HL-60 (cell line): ENCODE measurements around the gene ZAR1.

Experiments
- DNase-seq, 2 experiments: peaks; one replicate each; pipeline ENCODE4 v3.0.0-alpha.2; 2010 to 2020; ENCODE audit warnings: low read depth in 1 of 2, low spot score in 1 of 2
- H3K27ac ChIP-seq: fragments of 250-450 bp; sonication (Bioruptor Pico); replicated peaks from 2 replicates; pipeline ENCODE4 v1.5.1; 2020; ENCODE audit warnings: mild to moderate bottlenecking, moderate library complexity
- H3K27me3 ChIP-seq: fragments of 250-450 bp; sonication (Bioruptor Pico); 2 replicates; pipeline ENCODE4 v1.5.1; 2021; ENCODE audit warnings: mild to moderate bottlenecking, moderate library complexity; ENCODE audit not compliant: insufficient read depth, poor library complexity, severe bottlenecking
- H3K4me3 ChIP-seq: replicated peaks from 2 replicates; pipeline ENCODE4 v1.5.1; 2011; ENCODE audit warnings: mild to moderate bottlenecking, control low read depth, low read length; ENCODE audit not compliant: insufficient read depth
- CTCF ChIP-seq: IDR thresholded peaks from one replicate; pipeline ENCODE4 v1.5.1; 2011; ENCODE audit warnings: low read length, control low read depth, inconsistent platforms; ENCODE audit not compliant: insufficient read depth
- GABPA ChIP-seq: IDR thresholded peaks from 2 replicates; pipeline ENCODE4 v1.6.1; 2012; ENCODE audit warnings: low read depth
- POLR2AphosphoS5 ChIP-seq: IDR thresholded peaks from 2 replicates; pipeline ENCODE4 v1.6.1; 2012; ENCODE audit warnings: low read depth
- SPI1 ChIP-seq: IDR thresholded peaks from 2 replicates; pipeline ENCODE4 v1.6.1; 2012; ENCODE audit warnings: low read depth, mild to moderate bottlenecking, borderline replicate concordance
- TF ChIP-seq, protein P1 (sequence below): IDR thresholded peaks from 2 replicates; pipeline ENCODE4 v1.6.1; 2012; ENCODE audit warnings: low read depth; ENCODE audit not compliant: insufficient replicate concordance

Gene ZAR1

DNA sequence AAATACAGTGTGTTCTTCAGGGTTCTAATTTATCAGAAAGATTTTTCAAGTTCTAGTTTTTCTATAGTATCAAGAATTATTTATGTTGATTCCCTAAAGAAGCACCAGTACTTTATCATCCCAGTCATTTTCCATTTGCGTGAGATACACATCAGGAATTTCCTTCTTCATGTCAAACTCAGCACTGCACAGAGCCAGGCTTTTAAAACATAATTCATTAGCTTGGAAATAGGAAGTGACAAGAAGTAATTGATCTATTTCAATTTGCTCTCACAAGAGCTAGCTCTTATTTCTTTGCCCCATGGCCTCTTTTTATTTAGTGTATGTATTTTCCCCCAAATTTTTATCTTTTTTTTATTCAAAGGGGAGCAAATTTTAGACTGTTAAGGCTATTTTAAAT, 19.9 kb upstream of the ZAR1 start:
- DNase-seq: no peak
- H3K27me3 ChIP-seq: no peaks in the 10 kb centered on the region
- no peak overlapping the region for H3K27ac ChIP-seq
- TF ChIP-seq POLR2AphosphoS5 (no peak), GABPA (no peak), CTCF (no peak), SPI1 (no peak)
- TF ChIP-seq, protein P1, sequence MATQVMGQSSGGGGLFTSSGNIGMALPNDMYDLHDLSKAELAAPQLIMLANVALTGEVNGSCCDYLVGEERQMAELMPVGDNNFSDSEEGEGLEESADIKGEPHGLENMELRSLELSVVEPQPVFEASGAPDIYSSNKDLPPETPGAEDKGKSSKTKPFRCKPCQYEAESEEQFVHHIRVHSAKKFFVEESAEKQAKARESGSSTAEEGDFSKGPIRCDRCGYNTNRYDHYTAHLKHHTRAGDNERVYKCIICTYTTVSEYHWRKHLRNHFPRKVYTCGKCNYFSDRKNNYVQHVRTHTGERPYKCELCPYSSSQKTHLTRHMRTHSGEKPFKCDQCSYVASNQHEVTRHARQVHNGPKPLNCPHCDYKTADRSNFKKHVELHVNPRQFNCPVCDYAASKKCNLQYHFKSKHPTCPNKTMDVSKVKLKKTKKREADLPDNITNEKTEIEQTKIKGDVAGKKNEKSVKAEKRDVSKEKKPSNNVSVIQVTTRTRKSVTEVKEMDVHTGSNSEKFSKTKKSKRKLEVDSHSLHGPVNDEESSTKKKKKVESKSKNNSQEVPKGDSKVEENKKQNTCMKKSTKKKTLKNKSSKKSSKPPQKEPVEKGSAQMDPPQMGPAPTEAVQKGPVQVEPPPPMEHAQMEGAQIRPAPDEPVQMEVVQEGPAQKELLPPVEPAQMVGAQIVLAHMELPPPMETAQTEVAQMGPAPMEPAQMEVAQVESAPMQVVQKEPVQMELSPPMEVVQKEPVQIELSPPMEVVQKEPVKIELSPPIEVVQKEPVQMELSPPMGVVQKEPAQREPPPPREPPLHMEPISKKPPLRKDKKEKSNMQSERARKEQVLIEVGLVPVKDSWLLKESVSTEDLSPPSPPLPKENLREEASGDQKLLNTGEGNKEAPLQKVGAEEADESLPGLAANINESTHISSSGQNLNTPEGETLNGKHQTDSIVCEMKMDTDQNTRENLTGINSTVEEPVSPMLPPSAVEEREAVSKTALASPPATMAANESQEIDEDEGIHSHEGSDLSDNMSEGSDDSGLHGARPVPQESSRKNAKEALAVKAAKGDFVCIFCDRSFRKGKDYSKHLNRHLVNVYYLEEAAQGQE: no peak
- no peak overlapping the region for H3K4me3 ChIP-seq

- no peak overlapping the region for H3K4me3 ChIP-seq
- TF ChIP-seq POLR2AphosphoS5: no peak
- no peak for TF ChIP-seq GABPA
- TF ChIP-seq CTCF: no peak
- TF ChIP-seq, protein P1: no peak
Observed at GRCh38 chr4:48470570-48470969, 19.5 kb upstream of the ZAR1 start.

DNA sequence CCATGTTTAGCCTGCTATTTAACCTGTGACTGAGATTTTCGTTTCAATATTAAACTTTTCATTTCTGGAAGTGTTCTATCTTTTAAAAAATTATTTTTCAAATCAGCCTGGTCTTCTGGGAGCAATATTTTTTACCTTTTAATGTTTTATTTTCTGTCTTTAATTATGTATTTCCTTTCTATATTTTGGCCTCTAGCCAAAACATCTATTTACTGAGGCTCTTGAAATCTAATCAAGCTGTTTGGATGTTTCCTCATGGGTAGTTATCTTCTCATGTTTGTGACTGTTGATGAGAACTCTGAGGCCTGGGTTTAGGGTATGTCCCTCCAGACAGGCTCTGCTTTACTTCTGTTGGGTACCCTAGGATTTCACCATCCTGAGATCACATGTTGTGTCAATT, 17.3 kb upstream of the ZAR1 start:
- no peak for DNase-seq
- H3K27me3 ChIP-seq: no peaks in the 10 kb centered on the region
- TF ChIP-seq SPI1 (no peak), CTCF (no peak), POLR2AphosphoS5 (no peak), GABPA (no peak)
- TF ChIP-seq, protein P1: no peak
- no peak overlapping the region for H3K27ac ChIP-seq
- no peak overlapping the region for H3K4me3 ChIP-seq

More at GRCh38 chr4:48470570-48470969, 19.5 kb upstream of the ZAR1 start:
- no peak for DNase-seq
- Histone ChIP-seq H3K27me3 (no peaks in the 10 kb centered on the region), H3K27ac (no peak overlapping the region)
